GM12864 (cell line): ENCODE data around the gene BRPF1.

Experiments
- DNase-seq: peaks from one replicate; pipeline ENCODE4 v3.0.0-alpha.2; 2011; ENCODE audit warnings: low read depth
- H3K4me3 ChIP-seq: 2 replicates; pipeline ENCODE4 v1.5.1; 2011; ENCODE audit warnings: mild to moderate bottlenecking, low read depth, low read length, control low read depth
- CTCF ChIP-seq: IDR thresholded peaks from 2 replicates; pipeline ENCODE4 v1.5.1; 2011; ENCODE audit warnings: low read depth, mild to moderate bottlenecking, moderate library complexity, low read length, control low read depth, inconsistent platforms; ENCODE audit errors: missing control alignments

BRPF1 gene

DNA sequence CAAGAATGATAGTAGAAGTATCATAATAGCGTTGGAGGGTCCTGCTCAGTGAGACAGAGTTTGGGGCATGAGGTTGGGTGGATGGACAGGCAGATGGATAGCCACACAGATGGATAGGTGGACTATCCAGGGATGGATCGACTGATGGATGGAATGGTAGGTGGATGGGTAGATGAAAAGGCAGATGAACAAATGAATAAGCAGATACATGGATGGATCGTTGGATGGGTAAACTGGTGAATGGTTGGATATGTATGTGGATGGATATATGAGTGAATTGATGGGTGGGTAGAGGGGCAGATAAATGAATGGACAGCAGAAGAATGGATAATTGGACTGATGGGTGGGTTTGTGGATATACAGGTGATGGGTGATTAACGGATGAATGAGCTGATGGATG lies 18.4 kb upstream of the BRPF1 start:
- no peak for TF ChIP-seq CTCF
- no peak overlapping the region for H3K4me3 ChIP-seq
- DNase-seq: no peak

GRCh38 chr3:9715136-9715535 lies 16.4 kb upstream of the BRPF1 start:
- no peak overlapping the region for H3K4me3 ChIP-seq
- no peak for TF ChIP-seq CTCF
- DNase-seq: no peak

DNA sequence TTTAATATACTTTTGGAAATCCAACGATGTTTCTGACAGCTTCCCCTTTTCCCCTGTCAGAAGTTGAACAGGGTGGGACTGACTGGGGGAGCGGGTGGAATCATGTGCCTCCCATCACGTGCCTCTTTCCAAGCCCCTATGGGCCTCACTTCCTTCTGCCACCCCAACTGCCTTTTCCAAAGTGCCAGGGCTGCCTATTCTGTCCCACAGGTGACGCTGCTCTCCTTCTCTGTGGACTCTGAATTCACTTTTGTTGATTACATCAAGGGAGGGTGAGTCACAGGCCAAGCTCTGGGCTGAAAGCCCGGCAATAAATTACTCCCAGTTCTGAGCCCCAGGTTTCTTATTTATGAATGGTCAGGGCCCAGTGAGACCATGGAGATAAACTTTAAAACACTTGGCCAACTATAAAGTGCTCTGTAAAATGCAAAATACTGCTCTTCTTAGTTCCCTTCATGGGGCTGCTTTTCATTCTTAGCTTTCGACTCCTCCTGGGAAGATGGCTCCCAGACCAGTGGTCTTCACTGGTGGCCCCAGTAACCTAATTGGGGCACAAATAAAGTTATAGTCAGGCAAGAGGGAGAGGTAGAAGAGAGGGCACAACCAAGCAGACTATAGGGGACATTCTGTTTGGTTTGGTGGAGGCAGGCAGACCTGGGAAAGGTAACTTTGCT lies 15.6 kb upstream of the BRPF1 start:
- TF ChIP-seq CTCF: peak; percentile 35
- H3K4me3 ChIP-seq: no peak overlapping the region
- DNase-seq: no peak

DNA sequence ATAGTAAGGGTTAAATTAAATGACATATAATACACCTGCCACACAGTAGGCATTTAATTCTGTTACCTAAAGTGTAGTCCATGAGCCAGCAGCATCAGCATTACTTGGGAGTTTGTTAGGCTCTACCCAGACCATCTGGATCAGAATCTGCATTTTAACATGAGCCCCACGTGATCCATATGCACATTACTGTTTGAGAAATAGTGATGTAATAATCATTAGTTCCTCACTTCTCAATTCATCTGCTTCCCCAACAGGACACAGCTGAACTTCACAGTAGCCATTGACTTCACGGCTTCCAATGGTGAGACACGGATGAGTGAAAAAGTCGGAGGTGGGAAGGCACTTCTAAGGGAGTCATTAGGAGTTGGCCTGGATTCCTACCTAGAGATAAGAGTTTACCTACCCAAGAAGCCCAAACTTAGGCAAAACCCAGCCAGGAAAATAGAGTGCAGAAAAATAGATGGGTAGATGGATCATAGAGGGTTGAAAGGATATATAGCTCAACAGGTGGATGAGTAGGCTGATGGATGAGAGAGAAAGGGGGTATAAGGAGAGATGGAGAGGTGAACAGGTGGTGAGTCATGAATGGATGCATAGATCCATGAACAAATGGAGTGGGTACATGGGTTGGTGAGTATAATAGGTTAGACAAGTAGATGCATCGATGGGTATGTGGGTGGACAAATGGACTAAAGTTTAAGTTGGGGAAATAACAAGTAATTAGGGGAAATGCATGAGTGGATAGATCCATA lies 14.6 kb upstream of the BRPF1 start:
- TF ChIP-seq CTCF: no peak

GRCh38 chr3:9717563-9717962 lies 14.0 kb upstream of the BRPF1 start:
- TF ChIP-seq CTCF: no peak
- no peak for DNase-seq
- no peak overlapping the region for H3K4me3 ChIP-seq

More for the DNA sequence above, 14.6 kb upstream of the BRPF1 start:
- no peak for DNase-seq
- H3K4me3 ChIP-seq: no peak overlapping the region

- TF ChIP-seq CTCF: no peak
- no peak overlapping the region for H3K4me3 ChIP-seq
- no peak for DNase-seq
These were observed 13.4 kb upstream of the BRPF1 start for GRCh38 chr3:9718118-9718517.
